Neural crest cell (in vitro differentiated cells): ENCODE results near the gene GPR153. TPM values are rescaled to one million over a fixed set of nuclear protein-coding genes. Genes with fewer than 3 reads are reported as not detected.
"Not testable (repeated sequence)": the region's sequence is repeated elsewhere in the genome, so short reads cannot be mapped to it uniquely, and the experiment has no call there.

ENCODE experiments used
- DNase-seq: peaks from one replicate; pipeline ENCODE4 v3.0.0; 2021; ENCODE audit warnings: low read depth, mixed read lengths, low spot score
- H3K27ac Mint-ChIP-seq: one replicate; pipeline ENCODE4 v1.8.0; 2021; ENCODE audit warnings: mild to moderate bottlenecking, mixed read lengths; ENCODE audit not compliant: unreplicated experiment
- H3K27me3 Mint-ChIP-seq: 2 replicates; pipeline ENCODE4 v1.8.0; 2021; ENCODE audit warnings: low read depth, mild to moderate bottlenecking, mixed read lengths
- H3K36me3 Mint-ChIP-seq: 2 replicates; pipeline ENCODE4 v1.8.0; 2021; ENCODE audit warnings: low read depth, mild to moderate bottlenecking, mixed read lengths
- H3K4me1 Mint-ChIP-seq: 2 replicates; pipeline ENCODE4 v1.8.0; 2021; ENCODE audit warnings: mixed read lengths
- H3K4me3 Mint-ChIP-seq: one replicate; pipeline ENCODE4 v1.8.0; 2021; ENCODE audit warnings: mild to moderate bottlenecking, mixed read lengths
- H3K9me3 Mint-ChIP-seq: 2 replicates; pipeline ENCODE4 v1.8.0; 2021; ENCODE audit warnings: mixed read lengths
- CTCF ChIP-seq: fragments of 200-600 bp; sonication (generic); conservative IDR thresholded peaks from 2 replicates; pipeline ENCODE4 v1.5.0; 2021; ENCODE audit warnings: antibody characterized with exemption, mild to moderate bottlenecking
- long read RNA-seq: library from polyadenylated mRNA; unstranded; transcript quantifications from one replicate; pipeline ENCODE4 v2.0.0, GENCODE V29; 2020
- total RNA-seq: library from RNA; stranded (reverse); gene quantifications from 2 replicates; pipeline ENCODE4 v1.2.1, GENCODE V29; 2021

Gene GPR153
- total RNA-seq: 28.1 and 28.7 TPM in 2 replicates
- long read RNA-seq, partial matches to known transcripts: 0 of 2 reads
- long read RNA-seq, other reads (novel, unspliced or antisense): 2 of 2 reads

DNA sequence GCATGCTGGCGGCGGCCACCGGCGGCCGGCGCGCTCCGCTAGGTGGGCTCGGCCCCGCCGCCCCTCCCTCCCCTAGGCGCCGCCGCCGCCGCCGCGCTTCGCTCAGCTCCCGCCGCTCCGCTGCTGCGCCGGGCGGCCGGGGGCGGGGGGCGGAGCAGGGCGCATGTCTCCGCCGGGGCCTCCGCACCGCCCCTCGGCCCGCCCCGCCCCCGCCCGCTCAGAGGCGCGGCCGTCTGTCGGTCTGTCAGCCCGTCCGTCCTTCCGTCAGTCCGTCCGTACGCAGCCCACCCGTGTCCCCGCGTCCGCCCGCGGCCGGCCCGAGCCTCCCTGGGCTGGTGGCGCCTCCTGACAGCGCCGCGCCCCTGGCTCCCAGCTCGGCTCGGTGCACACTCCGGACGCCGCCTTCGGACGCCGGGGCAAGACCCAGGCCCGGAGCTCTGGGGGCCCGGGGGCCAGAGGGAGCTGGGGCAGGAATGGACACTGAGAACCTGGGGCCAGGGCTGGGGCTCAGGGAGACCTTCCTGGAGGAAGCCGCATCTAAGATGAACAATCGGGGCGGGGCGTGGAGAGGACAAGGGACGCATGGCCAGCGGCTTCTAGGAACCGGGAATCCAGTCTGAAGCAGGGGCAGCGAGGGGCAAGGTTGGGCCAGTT is at the start of gene GPR153:
Gene GPR153, minus strand, starts transcription at position 138 of the 654 bp plus-strand sequence. CDS start 6,193 bp downstream, outside the sequence.
- Mint-ChIP-seq H3K27ac (peak within 1 kb of the TSS; percentile 43), H3K4me3 (peak within 1 kb of the TSS; percentile 86), H3K36me3 (no peaks in the 10 kb centered on the region), H3K9me3 (no peaks in the 10 kb centered on the region), H3K27me3 (no peaks in the 10 kb centered on the region), H3K4me1 (peaks cover 31% of the 10 kb centered on the region)
- no peak for TF ChIP-seq CTCF
- no peak for DNase-seq

GRCh38 chr1:6310116-6310848 is 49.4 kb upstream of the GPR153 start:
- Mint-ChIP-seq H3K36me3 (peaks cover 33% of the 10 kb centered on the region), H3K4me3 (no peak overlapping the region), H3K9me3 (no peaks in the 10 kb centered on the region), H3K27me3 (no peaks in the 10 kb centered on the region), H3K4me1 (no peaks in the 10 kb centered on the region), H3K27ac (peak overlapping the region; percentile 70)
- TF ChIP-seq CTCF: no peak
- DNase-seq: no peak

DNA sequence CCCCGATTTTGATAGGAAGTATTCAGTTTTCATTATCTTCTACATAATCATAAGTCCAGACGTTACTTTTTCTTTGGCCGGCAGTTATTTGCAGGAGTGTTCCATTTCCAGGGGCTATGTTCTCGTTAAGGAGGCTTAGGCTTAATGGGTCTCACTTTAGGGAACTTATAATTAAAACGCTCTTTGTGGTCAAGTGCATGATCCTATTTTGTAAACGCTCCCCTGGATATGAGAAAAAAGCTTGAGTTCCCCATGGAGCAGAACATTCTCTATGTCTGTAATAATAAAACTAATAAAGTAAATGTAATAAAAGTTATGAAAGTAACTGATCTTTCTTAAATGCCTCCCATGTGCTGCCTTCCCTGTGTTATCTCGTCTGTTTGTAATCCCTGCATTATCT is 48.7 kb upstream of the GPR153 start:
- TF ChIP-seq CTCF: no peak
- no peak overlapping the region for H3K4me3 Mint-ChIP-seq
- H3K9me3 Mint-ChIP-seq: no peaks in the 10 kb centered on the region
- no peak for DNase-seq
- peaks cover 29% of the 10 kb centered on the region for H3K36me3 Mint-ChIP-seq
- peak overlapping the region; percentile 70 for H3K27ac Mint-ChIP-seq
- no peaks in the 10 kb centered on the region for H3K4me1 Mint-ChIP-seq
- no peaks in the 10 kb centered on the region for H3K27me3 Mint-ChIP-seq

DNA sequence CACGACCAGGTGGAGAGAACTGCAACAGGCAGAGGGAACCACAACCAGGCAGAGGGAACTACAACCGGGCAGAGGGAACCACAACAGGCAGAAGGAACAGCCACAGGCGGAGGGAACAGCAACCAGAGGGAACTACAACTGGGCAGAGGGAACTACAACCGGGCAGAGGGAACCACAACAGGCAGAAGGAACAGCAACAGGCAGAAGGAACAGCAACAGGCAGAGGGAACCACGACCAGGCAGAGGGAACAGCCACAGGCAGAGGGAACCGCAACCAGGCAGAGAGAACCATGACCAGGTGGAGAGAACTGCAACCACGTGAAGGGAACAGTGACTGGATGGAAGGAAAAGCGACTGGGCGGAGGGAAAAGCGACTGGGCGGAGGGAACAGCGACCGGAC is 47.6 kb upstream of the GPR153 start:
- TF ChIP-seq CTCF: no peak
- Mint-ChIP-seq H3K36me3 (peaks cover 28% of the 10 kb centered on the region), H3K27me3 (no peaks in the 10 kb centered on the region), H3K4me1 (no peaks in the 10 kb centered on the region), H3K9me3 (no peaks in the 10 kb centered on the region), H3K4me3 (no peak overlapping the region), H3K27ac (peak overlapping the region; percentile 43)
- no peak for DNase-seq

- not testable (repeated sequence) for H3K9me3 Mint-ChIP-seq, H3K27me3 Mint-ChIP-seq, H3K4me1 Mint-ChIP-seq, H3K27ac Mint-ChIP-seq, H3K4me3 Mint-ChIP-seq, DNase-seq
- peaks cover 28% of the 10 kb centered on the region for H3K36me3 Mint-ChIP-seq
Observed at GRCh38 chr1:6307682-6308081, 46.8 kb upstream of the GPR153 start.

- Mint-ChIP-seq H3K27ac (peak overlapping the region; percentile 97), H3K4me3 (no peak overlapping the region), H3K27me3 (no peaks in the 10 kb centered on the region), H3K36me3 (peaks cover 28% of the 10 kb centered on the region), H3K9me3 (no peaks in the 10 kb centered on the region), H3K4me1 (no peaks in the 10 kb centered on the region)
- no peak for TF ChIP-seq CTCF
- no peak for DNase-seq
Observed at GRCh38 chr1:6307099-6307498, 46.2 kb upstream of the GPR153 start.
